ENCODE measurements around the gene TNFRSF19. TPM values are rescaled to one million over a fixed set of nuclear protein-coding genes. Genes with fewer than 3 reads are reported as not detected.
"Not testable (repeated sequence)": the region's sequence is repeated elsewhere in the genome, so short reads cannot be mapped to it uniquely, and the experiment has no call there.

Gene TNFRSF19
- total RNA-seq, 1 experiment from 2014 or later, result 6.0 TPM

DNA sequence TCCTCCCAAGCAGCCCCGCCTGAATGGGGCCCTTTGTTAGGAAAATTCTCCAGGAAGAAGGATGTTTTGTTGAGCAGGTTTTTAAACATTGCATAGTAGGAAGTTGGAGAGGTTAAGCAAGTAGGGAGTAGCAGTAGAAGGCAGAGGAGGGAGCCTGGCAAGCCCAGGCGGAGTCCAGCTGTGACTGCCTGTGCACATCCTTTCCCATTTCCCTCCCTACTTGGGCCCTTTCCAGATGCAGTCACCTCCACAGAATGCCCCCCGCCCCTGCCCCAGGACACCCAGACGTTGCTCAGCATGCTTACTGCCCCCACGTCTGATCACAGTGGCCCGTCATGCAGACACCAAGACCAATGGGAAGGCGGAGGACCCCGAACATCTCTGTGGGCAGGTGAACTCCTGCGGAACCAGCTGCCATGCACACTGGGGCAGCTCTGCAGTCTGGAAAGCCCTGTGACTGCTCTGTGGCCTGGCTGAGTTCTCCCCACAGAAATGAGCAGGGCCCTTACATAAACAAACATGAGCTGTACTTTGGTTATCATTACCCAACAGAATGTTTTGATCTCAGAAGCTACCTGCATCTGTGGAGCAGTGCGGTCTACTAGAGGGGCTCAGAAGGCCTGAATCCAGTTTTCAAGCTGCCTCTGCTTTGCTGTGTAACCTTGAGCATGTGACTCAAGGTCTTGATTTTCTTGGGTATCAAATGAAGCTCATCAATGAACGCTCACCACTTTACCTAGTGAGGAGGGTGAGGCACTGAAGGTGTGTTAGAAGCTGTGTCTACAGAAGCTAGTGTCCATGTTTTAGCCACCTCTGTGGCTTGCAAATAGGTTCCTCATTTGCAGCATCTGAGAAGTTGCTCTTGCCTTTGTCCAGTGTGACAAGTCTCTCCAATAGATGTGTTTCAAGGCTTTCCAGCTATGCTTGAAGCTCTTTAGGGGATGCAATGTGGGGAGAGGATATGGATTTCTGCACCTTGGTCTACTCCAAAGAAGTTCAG, 84.2 kb downstream of the TNFRSF19 start:
- no peak for DNase-seq (ENCODE audit: low spot score)

DNA sequence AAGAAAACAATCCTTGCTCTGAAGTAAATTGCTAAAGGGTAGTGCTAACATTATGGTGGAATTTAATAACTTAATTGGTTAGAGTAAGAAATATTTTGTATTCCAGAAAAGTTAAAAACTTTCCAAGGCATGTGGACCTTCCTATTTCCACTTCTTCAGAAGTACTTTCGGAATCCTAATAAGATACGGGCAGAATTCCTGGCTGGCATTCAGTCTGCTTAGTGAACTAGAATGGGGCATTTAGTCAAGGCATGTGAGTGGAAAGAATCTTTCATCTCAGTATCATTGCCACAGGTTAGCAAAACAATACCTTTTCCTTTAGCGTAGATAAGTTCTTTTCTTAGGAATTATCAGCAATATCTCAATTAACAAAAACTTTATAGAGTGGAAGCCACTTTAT, 85.1 kb downstream of the TNFRSF19 start:
- no peak for DNase-seq (ENCODE audit: low spot score)

DNA sequence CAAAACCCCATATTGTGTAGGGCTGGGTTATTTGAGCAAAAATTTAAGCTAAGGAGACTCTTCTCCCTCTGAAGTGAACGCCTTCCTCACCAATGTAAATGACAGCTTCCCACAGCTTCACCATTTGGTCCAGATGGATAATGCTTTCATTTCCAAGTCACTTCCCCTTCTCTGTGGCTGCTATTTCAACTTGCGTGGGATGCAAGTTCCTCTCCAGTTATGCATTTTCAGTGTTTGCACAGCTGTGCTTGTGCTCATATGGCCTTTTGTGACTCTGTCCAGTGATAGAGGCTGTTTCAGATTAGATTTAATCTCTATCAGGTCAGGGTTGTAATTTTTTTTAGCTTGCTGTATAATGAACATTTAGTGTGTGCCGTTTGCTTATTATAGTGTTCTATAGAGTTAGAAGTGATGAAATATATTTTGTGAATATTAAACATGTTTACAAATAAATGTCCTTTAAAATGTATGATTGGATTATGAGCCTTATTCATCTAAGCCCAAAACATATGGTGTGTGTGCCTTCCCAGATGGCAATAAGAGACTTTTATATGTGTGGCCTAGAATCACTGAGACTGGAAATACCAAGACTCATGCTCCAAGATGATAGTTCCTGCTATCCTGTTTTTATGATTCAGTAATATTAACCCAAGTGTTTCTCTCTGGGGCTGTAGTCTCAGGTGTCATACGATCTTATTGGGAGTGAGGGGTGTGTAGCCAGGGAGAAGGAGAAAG, 86.6 kb downstream of the TNFRSF19 start:
- no peak for DNase-seq (ENCODE audit: low spot score)

GRCh38 chr13:23658929-23659541, 88.8 kb downstream of the TNFRSF19 start:
- no peak for DNase-seq (ENCODE audit: low spot score)

DNA sequence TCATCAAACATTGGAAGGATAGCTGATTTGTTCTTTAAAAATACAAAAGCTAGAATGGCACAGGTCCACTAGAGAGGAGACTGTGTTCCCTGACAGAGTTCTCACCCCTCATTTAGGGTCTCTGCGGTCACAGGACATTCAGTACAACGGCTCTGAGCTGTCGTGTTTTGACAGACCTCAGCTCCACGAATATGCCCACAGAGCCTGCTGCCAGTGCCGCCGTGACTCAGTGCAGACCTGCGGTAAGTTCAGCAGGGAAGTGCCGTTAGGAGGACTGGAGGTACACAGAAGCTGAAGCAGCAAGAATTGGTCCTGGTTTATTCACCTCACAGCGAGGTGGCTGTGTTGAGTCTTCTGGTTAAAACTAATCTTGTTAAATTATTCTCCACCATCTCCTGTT, 90.0 kb downstream of the TNFRSF19 start:
- no peak for DNase-seq (ENCODE audit: low spot score)

DNA sequence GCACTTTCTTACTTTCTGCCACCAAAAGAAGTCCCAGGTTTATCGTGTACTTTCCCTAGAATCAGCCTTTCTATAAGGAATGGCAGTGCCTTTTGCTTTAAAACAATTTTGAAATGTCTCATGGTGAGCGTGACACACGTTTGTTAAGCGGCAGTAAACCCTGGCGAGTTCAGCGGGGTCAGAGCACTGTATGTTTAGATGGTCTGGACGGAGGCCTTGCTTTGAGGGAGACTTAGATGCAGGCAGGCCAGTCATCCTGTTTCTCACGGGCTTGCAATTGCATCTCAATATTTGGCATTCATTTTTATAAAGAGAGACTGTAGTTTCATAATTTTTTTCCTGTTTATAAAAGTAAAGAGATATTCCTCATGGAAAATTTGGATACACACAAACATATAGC, 96.4 kb downstream of the TNFRSF19 start:
- DNase-seq (ENCODE audit: low spot score), result no peak

- no peak for DNase-seq (ENCODE audit: low spot score)
These were observed 97.5 kb downstream of the TNFRSF19 start for GRCh38 chr13:23667750-23668149.

- no peak for DNase-seq (ENCODE audit: low spot score)
These were observed 98.3 kb downstream of the TNFRSF19 start for GRCh38 chr13:23668562-23668961.

DNA sequence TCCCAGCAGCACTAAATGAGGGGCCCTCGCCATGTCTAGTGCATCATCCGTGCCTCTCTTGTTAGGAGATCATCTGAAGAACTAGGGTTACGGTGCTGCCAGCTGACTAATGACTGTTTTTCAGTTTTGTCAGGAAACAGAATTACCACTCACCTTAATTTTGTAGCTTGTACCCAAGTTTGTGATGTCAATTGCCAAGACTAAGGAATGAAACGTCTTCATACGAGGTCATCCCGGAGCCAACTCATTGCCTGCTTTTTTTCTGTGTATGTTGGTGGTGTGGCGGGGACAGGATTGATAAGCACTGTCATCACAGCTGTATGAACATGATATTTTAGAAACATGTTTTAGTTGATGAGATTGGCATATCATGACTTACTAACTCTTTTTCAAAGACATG, 100.6 kb downstream of the TNFRSF19 start:
- DNase-seq (ENCODE audit: low spot score), result no peak

DNA sequence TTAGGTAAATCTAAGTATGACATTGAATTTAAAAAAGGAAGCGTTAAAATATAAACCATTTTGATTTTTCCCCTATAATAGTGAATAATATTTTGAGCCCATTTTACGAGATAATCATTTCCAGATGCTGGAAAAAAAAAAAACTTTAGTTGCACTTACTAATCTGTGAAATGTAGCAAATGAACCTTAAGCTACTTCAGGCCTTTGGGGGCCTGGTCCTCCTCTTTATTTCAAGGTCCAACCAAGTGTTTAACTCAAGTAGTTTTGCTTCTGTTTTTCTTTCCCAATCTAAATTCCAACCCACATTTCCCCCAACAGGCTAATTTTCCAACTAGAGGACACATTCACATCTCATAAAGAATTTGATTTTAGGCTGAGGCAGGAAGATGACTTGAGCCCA, 101.2 kb downstream of the TNFRSF19 start:
- no peak for DNase-seq (ENCODE audit: low spot score)

GRCh38 chr13:23671897-23672296, 101.7 kb downstream of the TNFRSF19 start:
- DNase-seq (ENCODE audit: low spot score), result no peak

DNA sequence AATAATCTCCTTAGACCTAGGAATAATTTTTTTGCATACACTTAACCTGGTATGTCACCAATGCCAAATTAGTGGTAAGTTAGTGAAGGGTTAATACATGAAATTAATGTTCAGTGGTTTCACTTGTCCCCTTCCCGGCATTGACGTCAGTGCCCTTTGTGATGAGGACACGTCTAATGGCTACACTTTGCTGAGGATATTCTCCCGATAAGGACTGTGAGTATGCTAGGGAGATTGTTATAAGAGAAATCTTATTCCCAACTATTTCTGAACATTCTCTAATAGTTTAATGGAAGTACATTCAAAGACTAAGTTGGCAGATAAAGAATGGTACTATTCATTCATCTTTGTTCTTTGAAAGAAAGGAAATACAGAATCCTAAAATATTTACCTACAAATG, 102.4 kb downstream of the TNFRSF19 start:
- DNase-seq (ENCODE audit: low spot score), result no peak

DNA sequence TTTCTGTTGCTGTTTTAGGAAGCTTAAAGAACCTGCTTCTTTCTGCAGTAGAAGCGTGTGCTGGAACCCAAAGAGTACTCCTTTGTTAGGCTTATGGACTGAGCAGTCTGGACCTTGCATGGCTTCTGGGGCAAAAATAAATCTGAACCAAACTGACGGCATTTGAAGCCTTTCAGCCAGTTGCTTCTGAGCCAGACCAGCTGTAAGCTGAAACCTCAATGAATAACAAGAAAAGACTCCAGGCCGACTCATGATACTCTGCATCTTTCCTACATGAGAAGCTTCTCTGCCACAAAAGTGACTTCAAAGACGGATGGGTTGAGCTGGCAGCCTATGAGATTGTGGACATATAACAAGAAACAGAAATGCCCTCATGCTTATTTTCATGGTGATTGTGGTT, 103.1 kb downstream of the TNFRSF19 start:
- peak; percentile 11 for DNase-seq (ENCODE audit: low spot score)

GRCh38 chr13:23673867-23674605, 103.8 kb downstream of the TNFRSF19 start:
- no peak for DNase-seq (ENCODE audit: low spot score)

DNA sequence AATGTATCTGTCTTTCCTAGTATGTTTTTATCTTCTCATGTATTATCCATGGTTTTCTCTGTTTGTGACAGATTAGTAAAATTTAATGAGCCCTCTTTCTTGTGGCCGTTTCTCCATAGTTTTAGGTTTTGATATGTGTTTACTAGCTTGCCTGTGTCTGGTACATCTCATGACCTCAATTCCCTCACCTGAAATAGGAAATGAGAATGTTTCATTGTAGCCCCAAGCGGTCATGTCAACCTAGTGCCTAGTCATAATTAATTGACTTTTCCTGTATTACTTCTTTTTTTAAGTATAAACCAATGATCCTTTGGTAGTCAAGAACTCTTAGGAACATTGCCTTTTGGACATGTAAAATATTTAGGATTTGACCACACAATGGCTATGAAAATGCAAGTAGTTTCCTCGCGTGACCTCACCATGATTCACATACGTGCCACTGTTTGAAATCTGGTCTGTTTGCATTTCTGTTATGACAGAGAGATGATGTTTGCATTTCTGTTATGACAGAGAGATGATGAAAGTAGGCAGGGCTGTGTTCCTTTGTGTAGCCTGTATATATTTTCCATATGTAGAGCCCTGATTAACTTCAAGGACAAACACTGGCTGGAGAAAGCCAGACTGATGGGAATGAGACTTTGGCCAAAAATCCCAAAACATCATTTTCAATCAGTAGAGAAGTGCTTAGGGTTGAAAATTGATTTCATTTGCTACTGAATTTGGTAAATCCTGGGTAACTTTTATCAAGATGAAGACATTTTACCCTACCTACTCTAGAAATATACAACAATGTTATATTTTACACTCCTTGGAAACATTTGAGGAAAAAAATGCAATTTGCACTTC, 104.8 kb downstream of the TNFRSF19 start:
- no peak for DNase-seq (ENCODE audit: low spot score)

DNA sequence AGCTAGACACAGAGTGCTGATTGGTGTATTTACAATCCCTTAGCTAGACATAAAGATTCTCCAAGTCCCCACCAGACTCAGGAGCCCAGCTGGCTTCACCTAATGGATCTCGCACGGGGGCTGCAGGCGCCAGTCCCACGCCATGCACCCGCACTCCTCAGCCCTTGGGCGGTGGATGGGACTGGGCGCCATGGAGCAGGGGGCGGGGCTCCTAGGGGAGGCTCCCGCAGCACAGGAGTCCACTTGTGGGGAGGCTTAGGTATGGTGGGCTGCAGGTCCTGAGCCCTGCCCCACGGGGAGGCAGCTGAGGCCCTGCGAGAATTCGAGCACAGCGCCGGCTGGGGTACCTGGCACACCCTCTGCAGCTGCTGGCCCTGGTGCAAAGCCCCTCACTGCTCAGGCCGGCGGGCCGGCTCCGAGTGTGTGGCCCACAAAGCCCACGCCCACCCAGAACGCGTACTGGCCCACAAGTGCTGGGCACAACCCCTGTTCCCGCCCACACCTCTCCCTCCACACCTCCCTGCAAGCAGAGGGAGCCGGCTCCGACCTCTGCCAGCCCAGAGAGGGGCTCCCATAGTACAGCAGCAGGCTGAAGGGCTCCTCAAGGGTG, 107.6 kb downstream of the TNFRSF19 start:
- not testable (repeated sequence) for DNase-seq (ENCODE audit: low spot score)

- DNase-seq (ENCODE audit: low spot score), result no peak
These were observed 108.6 kb downstream of the TNFRSF19 start for GRCh38 chr13:23678795-23679194.

GRCh38 chr13:23679220-23679619, 109.0 kb downstream of the TNFRSF19 start:
- DNase-seq (ENCODE audit: low spot score), result peak; percentile 48

DNA sequence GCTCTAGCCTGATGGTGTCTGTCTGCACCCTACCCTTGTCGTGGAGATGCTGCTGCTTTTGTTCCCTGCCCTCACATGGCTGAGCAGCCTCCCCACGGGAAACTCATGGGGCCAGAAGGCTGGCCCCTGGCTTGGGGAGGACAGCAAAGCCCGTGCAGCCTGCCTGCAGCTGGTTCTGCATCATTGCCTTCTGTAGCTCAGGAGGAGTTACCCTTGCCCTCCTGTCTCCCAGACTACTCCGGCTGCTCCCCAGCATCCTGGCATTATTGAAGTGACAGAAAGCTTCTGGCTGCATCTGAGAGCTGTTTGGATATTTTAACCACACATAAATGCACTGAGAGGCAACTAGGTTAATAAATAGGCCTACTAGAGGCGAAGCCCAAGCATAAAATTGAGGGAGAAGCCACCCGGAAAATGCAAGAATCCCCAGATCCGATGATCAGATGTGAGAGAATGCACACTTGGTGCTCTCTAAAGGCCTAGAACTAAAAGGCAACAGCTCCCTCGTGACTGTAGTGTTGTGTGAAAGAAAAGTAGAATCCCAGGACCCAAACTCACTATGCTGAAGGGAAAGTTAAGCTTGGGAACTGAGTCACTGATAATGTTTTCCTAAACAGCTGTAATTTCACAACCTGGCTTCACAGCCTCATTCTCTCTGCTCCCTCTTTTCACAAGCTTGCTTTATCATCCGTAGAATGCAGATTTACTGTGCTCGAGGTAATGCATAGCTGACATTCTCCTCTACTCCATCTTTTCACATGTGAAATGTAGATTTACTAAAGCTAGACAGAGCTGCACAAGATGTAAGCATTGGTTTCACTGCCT, 110.8 kb downstream of the TNFRSF19 start:
- no peak for DNase-seq (ENCODE audit: low spot score)
